ENCODE data around the gene ARHGAP15.

DNA sequence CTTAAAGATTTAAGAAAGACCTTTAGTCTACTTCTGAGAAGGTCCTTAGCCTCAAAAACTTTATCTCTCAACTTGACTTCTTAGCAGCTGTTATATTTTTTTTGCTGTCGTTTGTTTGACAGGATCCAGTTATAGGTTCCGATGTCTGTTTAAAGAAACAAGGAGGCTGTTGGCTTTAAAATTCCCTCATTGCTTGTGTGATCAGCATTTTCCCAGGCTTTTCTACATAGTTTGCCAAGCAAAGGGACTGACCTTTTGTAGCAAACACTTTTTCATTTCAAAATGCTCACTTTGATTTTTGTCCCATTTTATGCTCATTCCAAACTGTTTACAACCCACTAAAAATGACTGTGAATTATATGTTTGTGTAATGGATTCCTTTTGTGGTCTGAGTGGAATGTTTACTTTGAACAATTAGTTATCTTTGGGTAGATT, 394.9 kb downstream of the ARHGAP15 start:
- TF ChIP-seq POLR2AphosphoS5 (IDR thresholded peaks at IDR 0.05; ENCODE audit: low read depth, low read length): no peak
- TF ChIP-seq, protein P1, sequence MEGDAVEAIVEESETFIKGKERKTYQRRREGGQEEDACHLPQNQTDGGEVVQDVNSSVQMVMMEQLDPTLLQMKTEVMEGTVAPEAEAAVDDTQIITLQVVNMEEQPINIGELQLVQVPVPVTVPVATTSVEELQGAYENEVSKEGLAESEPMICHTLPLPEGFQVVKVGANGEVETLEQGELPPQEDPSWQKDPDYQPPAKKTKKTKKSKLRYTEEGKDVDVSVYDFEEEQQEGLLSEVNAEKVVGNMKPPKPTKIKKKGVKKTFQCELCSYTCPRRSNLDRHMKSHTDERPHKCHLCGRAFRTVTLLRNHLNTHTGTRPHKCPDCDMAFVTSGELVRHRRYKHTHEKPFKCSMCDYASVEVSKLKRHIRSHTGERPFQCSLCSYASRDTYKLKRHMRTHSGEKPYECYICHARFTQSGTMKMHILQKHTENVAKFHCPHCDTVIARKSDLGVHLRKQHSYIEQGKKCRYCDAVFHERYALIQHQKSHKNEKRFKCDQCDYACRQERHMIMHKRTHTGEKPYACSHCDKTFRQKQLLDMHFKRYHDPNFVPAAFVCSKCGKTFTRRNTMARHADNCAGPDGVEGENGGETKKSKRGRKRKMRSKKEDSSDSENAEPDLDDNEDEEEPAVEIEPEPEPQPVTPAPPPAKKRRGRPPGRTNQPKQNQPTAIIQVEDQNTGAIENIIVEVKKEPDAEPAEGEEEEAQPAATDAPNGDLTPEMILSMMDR (IDR thresholded peaks at IDR 0.05): no peak
- TF ChIP-seq TCF7L2 (IDR thresholded peaks at IDR 0.05; ENCODE audit: low read depth, low read length): no peak
- TF ChIP-seq, protein P2, sequence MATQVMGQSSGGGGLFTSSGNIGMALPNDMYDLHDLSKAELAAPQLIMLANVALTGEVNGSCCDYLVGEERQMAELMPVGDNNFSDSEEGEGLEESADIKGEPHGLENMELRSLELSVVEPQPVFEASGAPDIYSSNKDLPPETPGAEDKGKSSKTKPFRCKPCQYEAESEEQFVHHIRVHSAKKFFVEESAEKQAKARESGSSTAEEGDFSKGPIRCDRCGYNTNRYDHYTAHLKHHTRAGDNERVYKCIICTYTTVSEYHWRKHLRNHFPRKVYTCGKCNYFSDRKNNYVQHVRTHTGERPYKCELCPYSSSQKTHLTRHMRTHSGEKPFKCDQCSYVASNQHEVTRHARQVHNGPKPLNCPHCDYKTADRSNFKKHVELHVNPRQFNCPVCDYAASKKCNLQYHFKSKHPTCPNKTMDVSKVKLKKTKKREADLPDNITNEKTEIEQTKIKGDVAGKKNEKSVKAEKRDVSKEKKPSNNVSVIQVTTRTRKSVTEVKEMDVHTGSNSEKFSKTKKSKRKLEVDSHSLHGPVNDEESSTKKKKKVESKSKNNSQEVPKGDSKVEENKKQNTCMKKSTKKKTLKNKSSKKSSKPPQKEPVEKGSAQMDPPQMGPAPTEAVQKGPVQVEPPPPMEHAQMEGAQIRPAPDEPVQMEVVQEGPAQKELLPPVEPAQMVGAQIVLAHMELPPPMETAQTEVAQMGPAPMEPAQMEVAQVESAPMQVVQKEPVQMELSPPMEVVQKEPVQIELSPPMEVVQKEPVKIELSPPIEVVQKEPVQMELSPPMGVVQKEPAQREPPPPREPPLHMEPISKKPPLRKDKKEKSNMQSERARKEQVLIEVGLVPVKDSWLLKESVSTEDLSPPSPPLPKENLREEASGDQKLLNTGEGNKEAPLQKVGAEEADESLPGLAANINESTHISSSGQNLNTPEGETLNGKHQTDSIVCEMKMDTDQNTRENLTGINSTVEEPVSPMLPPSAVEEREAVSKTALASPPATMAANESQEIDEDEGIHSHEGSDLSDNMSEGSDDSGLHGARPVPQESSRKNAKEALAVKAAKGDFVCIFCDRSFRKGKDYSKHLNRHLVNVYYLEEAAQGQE (IDR thresholded peaks at IDR 0.05; ENCODE audit: insufficient read depth in 1 of 2, low read depth in 2 of 2, low read length in 1 of 2): no peak
